GM21515 (cell line): Measurements from ENCODE around the gene TMEM185B.

ENCODE experiments used
- ATAC-seq: cut with Tn5 transposase; IDR thresholded peaks from one replicate; pipeline ENCODE4 v1.9.1; 2021; ENCODE audit not compliant: unreplicated experiment

TMEM185B gene

GRCh38 chr2:120231974-120232635, 8.9 kb upstream of the TMEM185B start:
- ATAC-seq, result peak; percentile 89

GRCh38 chr2:120231564-120231973, 8.4 kb upstream of the TMEM185B start:
- peak; percentile 14 for ATAC-seq

GRCh38 chr2:120230515-120231471, 7.6 kb upstream of the TMEM185B start:
- no peak for ATAC-seq

GRCh38 chr2:120229341-120229740, 6.1 kb upstream of the TMEM185B start:
- ATAC-seq, result no peak

- no peak for ATAC-seq
These were observed 5.3 kb upstream of the TMEM185B start for GRCh38 chr2:120228503-120228902.

GRCh38 chr2:120227111-120227991, 4.2 kb upstream of the TMEM185B start:
- ATAC-seq, result no peak

GRCh38 chr2:120226316-120226715, 3.1 kb upstream of the TMEM185B start:
- ATAC-seq, result no peak

- no peak for ATAC-seq
These were observed 2.4 kb upstream of the TMEM185B start for GRCh38 chr2:120225549-120226065.

- no peak for ATAC-seq
These were observed 1.7 kb upstream of the TMEM185B start for GRCh38 chr2:120224735-120225548.

- ATAC-seq, result no peak
These were observed 1.1 kb upstream of the TMEM185B start for GRCh38 chr2:120224256-120224655.

- no peak for ATAC-seq
These were observed 790 bp downstream of the TMEM185B start for GRCh38 chr2:120222186-120223033.

GRCh38 chr2:120221616-120222015, 1.6 kb downstream of the TMEM185B start:
- no peak for ATAC-seq

- ATAC-seq, result no peak
These were observed 2.4 kb downstream of the TMEM185B start for GRCh38 chr2:120220756-120221155.

GRCh38 chr2:120219766-120220165, 3.4 kb downstream of the TMEM185B start:
- ATAC-seq, result no peak

- no peak for ATAC-seq
These were observed 3.9 kb downstream of the TMEM185B start for GRCh38 chr2:120219291-120219690.

GRCh38 chr2:120218181-120218580, 5.0 kb downstream of the TMEM185B start:
- ATAC-seq, result no peak

GRCh38 chr2:120210270-120210693, 12.9 kb downstream of the TMEM185B start:
- no peak for ATAC-seq

GRCh38 chr2:120209427-120210269, 13.6 kb downstream of the TMEM185B start:
- no peak for ATAC-seq
